ENCODE results near the gene TMEM178B.

DNA sequence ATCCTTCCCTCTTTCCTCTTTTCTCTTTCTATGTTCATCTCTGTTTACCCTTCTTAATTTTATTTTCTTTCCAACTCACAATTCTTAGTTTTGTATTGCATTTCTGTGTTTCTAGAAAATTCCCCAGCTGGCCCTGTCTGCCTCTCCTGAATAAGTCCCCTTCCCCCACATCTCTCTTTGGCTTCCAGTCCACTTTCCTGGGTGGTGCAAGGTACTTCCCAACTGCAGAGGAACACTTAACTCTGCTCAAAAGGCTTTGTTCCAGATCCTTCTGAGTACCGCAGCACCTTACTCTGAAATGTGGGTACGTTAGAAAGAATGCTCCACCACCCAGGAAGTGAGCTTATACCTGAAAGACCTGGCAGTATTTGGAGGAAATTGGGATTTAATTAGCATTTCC lies 227.0 kb downstream of the TMEM178B start:
- TF ChIP-seq CTCF (conservative IDR thresholded peaks at IDR 0.05) (no peak), EZH2 (IDR thresholded peaks at IDR 0.05; ENCODE audit: low read depth) (no peak)

Data from PC-9 (cell line).